Ovary (tissue), 9 donors: ENCODE results near the gene TMEM80. TPM values are rescaled to one million over a fixed set of nuclear protein-coding genes. Genes with fewer than 3 reads are reported as not detected.
A peak's percentile ranks its signal among the peaks of the same experiment; 100 is the strongest.

ENCODE experiments used
- DNase-seq, 5 donors: peaks; one replicate each; pipeline ENCODE4 v3.0.0-alpha.2; 2019 to 2020
- H3K27ac ChIP-seq, 2 donors: fragments of 200-600 bp; one replicate each; pipeline versions ENCODE4 v1.5.1 to v1.8.0; 2019 to 2022
- H3K27me3 ChIP-seq: fragments of 200-600 bp; one replicate; pipeline ENCODE4 v1.8.0; 2022
- H3K36me3 ChIP-seq: fragments of 200-600 bp; sonication (generic); one replicate; pipeline ENCODE4 v1.5.1; 2019
- H3K4me1 ChIP-seq: one replicate; pipeline ENCODE4 v1.8.1; 2013; ENCODE audit warnings: mild to moderate bottlenecking, moderate library complexity; ENCODE audit not compliant: insufficient read depth
- H3K4me3 ChIP-seq: fragments of 200-600 bp; sonication (generic); one replicate; pipeline ENCODE4 v1.5.1; 2017
- H3K9me3 ChIP-seq, 2 donors: fragments of 200-600 bp in 1 of 2; sonication (generic) in 1 of 2; one replicate each; pipeline versions ENCODE4 v1.5.1 to v1.8.1; 2013 to 2019; ENCODE audit warnings: mild to moderate bottlenecking in 1 of 2, moderate library complexity in 1 of 2
- CTCF ChIP-seq, 3 donors: fragments of 450-650 bp in 2 of 3; fragments of 200-600 bp in 1 of 3; IDR thresholded peaks; one replicate each; pipeline versions ENCODE4 v1.5.1 to v1.8.0; 2016 to 2022; ENCODE audit warnings: antibody characterized with exemption in 3 of 3, mild to moderate bottlenecking in 1 of 3
- EP300 ChIP-seq: sonication (generic); formaldehyde crosslinking; IDR thresholded peaks from one replicate; pipeline ENCODE4 v1.6.1; 2017; ENCODE audit warnings: antibody characterized with exemption
- POLR2A ChIP-seq: fragments of 450-650 bp; IDR thresholded peaks from one replicate; pipeline ENCODE4 v1.6.1; 2017; ENCODE audit warnings: antibody characterized with exemption, mild to moderate bottlenecking, moderate library complexity
- WGBS, 3 donors: extraction: QIAGEN DNeasy Blood & Tissue Kit in 1 of 3; methylation state at CpG; one replicate each; pipeline versions ENCODE4 v1.1.5 to v1.1.7; 2013 to 2017; 5-methylcytosine and 5-hydroxymethylcytosine counted together
- intact Hi-C, 4 donors: fragments of 100-400 bp; cut with DNase I; formaldehyde crosslinking; loops; one replicate each; pipeline versions ENCODE4 v1.11.0 to v1.15.1; 2022 to 2023
- polyA plus RNA-seq, 2 donors: library from polyadenylated mRNA; stranded (reverse); fragments of 200-250 nt in 1 of 2; fragments of 350-450 nt in 1 of 2; fragmentation: Illumina TruSeq in 1 of 2; extraction: RNeasy Lipid Tissue Mini Kit (QIAGEN cat#74804) in 1 of 2; gene quantifications; one replicate each; pipeline ENCODE4 v1.2.3, GENCODE V29; 2013 to 2014
- total RNA-seq, 7 donors: library from RNA; depleted of rRNA in 2 of 7; stranded (reverse); fragments of >200 nt in 2 of 7; fragmentation: NEBNext Ultra II Directional in 3 of 7; extraction: Animal tissue kit (Norgen Biotek cat#: 25700) in 3 of 7; gene quantifications; one replicate each; pipeline versions ENCODE4 v1.1.0 to v1.2.4, GENCODE V29; 2016 to 2023
- donor health status: DM: no; HTN: no; CAD: no; lungs with moderate emphysema.
- donor health status: DM: no; HTN: no; CAD: no.
- donor health status: Bipolar disorder and iron deficiency.
- donor health status: DM: yes; HTN: yes; CAD: no.
- donor health status: DM: no; HTN: no; CAD: no.
- donor health status: DM: yes; HTN: yes; CAD: no.

Gene TMEM80
- total and polyA plus RNA-seq, 9 donors: 15.4 to 38.0 (median 30.5) TPM

- Histone ChIP-seq H3K4me1 (peaks cover 14% of the 10 kb centered on the region), H3K27ac (peak overlapping the region; percentile 80 to 81), H3K4me3 (peak overlapping the region; percentile 100), H3K36me3 (no peaks in the 10 kb centered on the region), H3K9me3 (no peaks in the 10 kb centered on the region), H3K27me3 (no peaks in the 10 kb centered on the region)
- no peak for TF ChIP-seq EP300
- no peak for TF ChIP-seq POLR2A
- TF ChIP-seq CTCF (IDR thresholded peaks at IDR 0.05): no peak
- 6 to 14% (median 8%) methylated on average over 13 to 18 of the region's 18 CpGs for WGBS, 3 donors
- no peak for DNase-seq
- intact Hi-C loops: no loop called here
Observed at GRCh38 chr11:748007-748359, 52.4 kb downstream of the TMEM80 start.

DNA sequence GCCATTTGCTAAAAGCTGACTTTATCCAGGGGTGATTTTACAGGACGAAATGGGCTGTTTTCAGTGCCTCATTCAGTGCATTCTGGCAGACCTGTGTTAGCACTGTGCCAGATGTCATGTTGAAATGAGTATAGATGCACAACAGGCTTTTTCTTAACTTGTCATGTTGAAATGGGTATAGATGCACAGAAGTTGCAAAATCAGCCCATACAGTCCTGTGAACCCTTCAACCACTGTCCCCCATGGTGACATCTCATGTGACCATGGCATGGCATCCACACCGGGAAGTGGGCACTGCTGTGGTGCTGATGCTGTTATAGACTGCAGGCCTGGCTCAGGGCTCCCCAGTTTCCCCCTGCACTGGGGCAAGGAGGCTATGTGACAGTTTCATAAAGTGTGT lies 54.1 kb downstream of the TMEM80 start:
- no peaks in the 10 kb centered on the region for H3K27me3 ChIP-seq
- intact Hi-C loops: no loop called here
- DNase-seq: no peak
- TF ChIP-seq EP300 (no peak), POLR2A (no peak), CTCF (IDR thresholded peaks at IDR 0.05) (no peak)
- 70 to 79% (median 76%) methylated on average over 2 of the region's 2 CpGs for WGBS, 3 donors
- no peaks in the 10 kb centered on the region for H3K36me3 ChIP-seq
- H3K4me3 ChIP-seq: no peak overlapping the region
- no peak overlapping the region for H3K27ac ChIP-seq
- H3K4me1 ChIP-seq: peaks cover 14% of the 10 kb centered on the region
- no peaks in the 10 kb centered on the region for H3K9me3 ChIP-seq

Other genes with a start within 250 kb of the TMEM80 start
- gene PTDSS2, start 245.5 kb upstream of the TMEM80 start, total RNA-seq: 10 to 100 TPM; 34.4 to 56.5 (median 42.7) TPM
- gene PTDSS2, start 245.5 kb upstream of the TMEM80 start, polyA plus RNA-seq: 10 to 100 TPM; 17.1 to 38.6 TPM
- gene RNH1, start 188.6 kb upstream of the TMEM80 start, total RNA-seq: 100 to 1,000 TPM; 105 to 233 (median 169) TPM
- gene RNH1, start 188.6 kb upstream of the TMEM80 start, polyA plus RNA-seq: 100 to 1,000 TPM in 1 of 2 donors, 10 to 100 TPM in 1; 17.4 to 147 TPM
- 10 to 100 TPM; 21.3 to 49.6 (median 36.3) TPM for gene HRAS, start 160.2 kb upstream of the TMEM80 start, total RNA-seq
- 10 to 100 TPM in 1 of 2 donors, 1 to 10 TPM in 1; 4.3 to 38.0 TPM for gene HRAS, start 160.2 kb upstream of the TMEM80 start, polyA plus RNA-seq
- gene LRRC56, start 158.3 kb upstream of the TMEM80 start, total RNA-seq: 1 to 10 TPM in 6 of 7 donors, under 1 TPM in 1; 0.60 to 6.2 (median 2.0) TPM
- 1 to 10 TPM in 1 of 2 donors, not detected in 1; 2.1 TPM for gene LRRC56, start 158.3 kb upstream of the TMEM80 start, polyA plus RNA-seq
- gene LMNTD2, start 135.1 kb upstream of the TMEM80 start, total RNA-seq: 1 to 10 TPM in 5 of 7 donors, under 1 TPM in 2; 0.70 to 7.6 (median 1.2) TPM
- 1 to 10 TPM in 1 of 2 donors, not detected in 1; 1.1 TPM for gene LMNTD2, start 135.1 kb upstream of the TMEM80 start, polyA plus RNA-seq
- 100 to 1,000 TPM in 1 of 7 donors, 10 to 100 TPM in 2, 1 to 10 TPM in 4; 4.7 to 163 (median 9.5) TPM for gene RASSF7, start 134.8 kb upstream of the TMEM80 start, total RNA-seq
- 1 to 10 TPM in 1 of 2 donors, not detected in 1; 7.4 TPM for gene RASSF7, start 134.8 kb upstream of the TMEM80 start, polyA plus RNA-seq
- gene PHRF1, start 119.3 kb upstream of the TMEM80 start, total RNA-seq: 10 to 100 TPM; 15.5 to 34.2 (median 31.0) TPM
- 10 to 100 TPM in 1 of 2 donors, 1 to 10 TPM in 1; 3.8 to 21.3 TPM for gene PHRF1, start 119.3 kb upstream of the TMEM80 start, polyA plus RNA-seq
- gene IRF7, start 79.9 kb upstream of the TMEM80 start, total RNA-seq: 10 to 100 TPM in 6 of 7 donors, 1 to 10 TPM in 1; 8.2 to 59.1 (median 17.1) TPM
- 10 to 100 TPM in 1 of 2 donors, under 1 TPM in 1; 0.28 to 22.8 TPM for gene IRF7, start 79.9 kb upstream of the TMEM80 start, polyA plus RNA-seq
- 1 to 10 TPM in 1 of 7 donors, under 1 TPM in 2, not detected in 4; 0.20 to 2.3 (median 0.22) TPM for gene CDHR5, start 70.9 kb upstream of the TMEM80 start, total RNA-seq
- gene CDHR5, start 70.9 kb upstream of the TMEM80 start, polyA plus RNA-seq: under 1 TPM in 1 of 2 donors, not detected in 1; 0.07 TPM
- gene SCT, start 68.6 kb upstream of the TMEM80 start, total RNA-seq: not detected
- under 1 TPM in 1 of 2 donors, not detected in 1; 0.68 TPM for gene SCT, start 68.6 kb upstream of the TMEM80 start, polyA plus RNA-seq
- 1 to 10 TPM in 5 of 7 donors, under 1 TPM in 2; 0.57 to 3.3 (median 1.7) TPM for gene DRD4, start 58.5 kb upstream of the TMEM80 start, total RNA-seq
- gene DRD4, start 58.5 kb upstream of the TMEM80 start, polyA plus RNA-seq: under 1 TPM in 1 of 2 donors, not detected in 1; 0.63 TPM
- 10 to 100 TPM; 15.5 to 43.4 (median 34.1) TPM for gene DEAF1, start 594 bp upstream of the TMEM80 start, total RNA-seq
- gene DEAF1, start 594 bp upstream of the TMEM80 start, polyA plus RNA-seq: 10 to 100 TPM; 10.2 to 23.9 TPM
- gene EPS8L2, start 10.4 kb downstream of the TMEM80 start, total RNA-seq: 10 to 100 TPM; 20.6 to 57.9 (median 34.2) TPM
- gene EPS8L2, start 10.4 kb downstream of the TMEM80 start, polyA plus RNA-seq: 10 to 100 TPM in 1 of 2 donors, 1 to 10 TPM in 1; 5.9 to 17.4 TPM
- 100 to 1,000 TPM in 6 of 7 donors, 10 to 100 TPM in 1; 75.0 to 134 (median 117) TPM for gene TALDO1, start 51.6 kb downstream of the TMEM80 start, total RNA-seq
- gene TALDO1, start 51.6 kb downstream of the TMEM80 start, polyA plus RNA-seq: 100 to 1,000 TPM in 1 of 2 donors, 10 to 100 TPM in 1; 76.8 to 103 TPM
- gene GATD1, start 81.7 kb downstream of the TMEM80 start, total RNA-seq: 10 to 100 TPM; 14.7 to 79.8 (median 59.9) TPM
- gene GATD1, start 81.7 kb downstream of the TMEM80 start, polyA plus RNA-seq: 10 to 100 TPM in 1 of 2 donors, 1 to 10 TPM in 1; 9.4 to 52.1 TPM
- gene CEND1, start 94.3 kb downstream of the TMEM80 start, total RNA-seq: under 1 TPM in 1 of 7 donors, not detected in 6; 0.15 TPM
- under 1 TPM in 1 of 2 donors, not detected in 1; 0.07 TPM for gene CEND1, start 94.3 kb downstream of the TMEM80 start, polyA plus RNA-seq
- 10 to 100 TPM in 6 of 7 donors, 1 to 10 TPM in 1; 6.6 to 23.3 (median 16.7) TPM for gene SLC25A22, start 102.5 kb downstream of the TMEM80 start, total RNA-seq
- 10 to 100 TPM in 1 of 2 donors, under 1 TPM in 1; 0.42 to 11.3 TPM for gene SLC25A22, start 102.5 kb downstream of the TMEM80 start, polyA plus RNA-seq
- gene PIDD1, start 109.4 kb downstream of the TMEM80 start, total RNA-seq: 10 to 100 TPM; 10.1 to 18.1 (median 14.1) TPM
- 10 to 100 TPM in 1 of 2 donors, under 1 TPM in 1; 0.23 to 14.0 TPM for gene PIDD1, start 109.4 kb downstream of the TMEM80 start, polyA plus RNA-seq
- 1,000 to 10,000 TPM in 5 of 7 donors, 100 to 1,000 TPM in 2; 901 to 4,238 (median 3,176) TPM for gene RPLP2, start 114.2 kb downstream of the TMEM80 start, total RNA-seq
- gene RPLP2, start 114.2 kb downstream of the TMEM80 start, polyA plus RNA-seq: 1,000 to 10,000 TPM in 1 of 2 donors, 100 to 1,000 TPM in 1; 237 to 2,243 TPM
- gene PNPLA2, start 123.1 kb downstream of the TMEM80 start, total RNA-seq: 10 to 100 TPM; 33.0 to 98.2 (median 83.0) TPM
- 10 to 100 TPM; 12.9 to 91.5 TPM for gene PNPLA2, start 123.1 kb downstream of the TMEM80 start, polyA plus RNA-seq
- gene CRACR2B, start 132.1 kb downstream of the TMEM80 start, total RNA-seq: 1 to 10 TPM; 1.2 to 6.5 (median 3.9) TPM
- gene CRACR2B, start 132.1 kb downstream of the TMEM80 start, polyA plus RNA-seq: 1 to 10 TPM in 1 of 2 donors, under 1 TPM in 1; 0.18 to 5.0 TPM
- 100 to 1,000 TPM in 6 of 7 donors, 10 to 100 TPM in 1; 32.9 to 243 (median 176) TPM for gene CD151, start 137.1 kb downstream of the TMEM80 start, total RNA-seq
- 100 to 1,000 TPM in 1 of 2 donors, 10 to 100 TPM in 1; 46.3 to 168 TPM for gene CD151, start 137.1 kb downstream of the TMEM80 start, polyA plus RNA-seq
- 10 to 100 TPM; 26.8 to 89.3 (median 62.7) TPM for gene POLR2L, start 146.7 kb downstream of the TMEM80 start, total RNA-seq
- 10 to 100 TPM in 1 of 2 donors, 1 to 10 TPM in 1; 4.9 to 67.3 TPM for gene POLR2L, start 146.7 kb downstream of the TMEM80 start, polyA plus RNA-seq
- 100 to 1,000 TPM in 1 of 7 donors, 10 to 100 TPM in 6; 66.6 to 109 (median 89.7) TPM for gene TSPAN4, start 147.0 kb downstream of the TMEM80 start, total RNA-seq
- gene TSPAN4, start 147.0 kb downstream of the TMEM80 start, polyA plus RNA-seq: 100 to 1,000 TPM in 1 of 2 donors, 1 to 10 TPM in 1; 6.4 to 124 TPM
- gene CHID1, start 215.0 kb downstream of the TMEM80 start, total RNA-seq: 10 to 100 TPM; 62.2 to 90.7 (median 75.7) TPM
- gene CHID1, start 215.0 kb downstream of the TMEM80 start, polyA plus RNA-seq: 10 to 100 TPM; 41.0 to 68.1 TPM
- 10 to 100 TPM; 27.7 to 80.1 (median 54.0) TPM for gene AP2A2, start 230.1 kb downstream of the TMEM80 start, total RNA-seq
- gene AP2A2, start 230.1 kb downstream of the TMEM80 start, polyA plus RNA-seq: 100 to 1,000 TPM in 1 of 2 donors, 10 to 100 TPM in 1; 31.1 to 151 TPM